ENCODE measurements around the gene MIDN. TPM values are rescaled to one million over a fixed set of nuclear protein-coding genes. Genes with fewer than 3 reads are reported as not detected.
"Not testable (repeated sequence)": the region's sequence is repeated elsewhere in the genome, so short reads cannot be mapped to it uniquely, and the experiment has no call there.

Gene MIDN
- total RNA-seq, 1 experiment from 2014 or later, result 8.7 TPM

DNA sequence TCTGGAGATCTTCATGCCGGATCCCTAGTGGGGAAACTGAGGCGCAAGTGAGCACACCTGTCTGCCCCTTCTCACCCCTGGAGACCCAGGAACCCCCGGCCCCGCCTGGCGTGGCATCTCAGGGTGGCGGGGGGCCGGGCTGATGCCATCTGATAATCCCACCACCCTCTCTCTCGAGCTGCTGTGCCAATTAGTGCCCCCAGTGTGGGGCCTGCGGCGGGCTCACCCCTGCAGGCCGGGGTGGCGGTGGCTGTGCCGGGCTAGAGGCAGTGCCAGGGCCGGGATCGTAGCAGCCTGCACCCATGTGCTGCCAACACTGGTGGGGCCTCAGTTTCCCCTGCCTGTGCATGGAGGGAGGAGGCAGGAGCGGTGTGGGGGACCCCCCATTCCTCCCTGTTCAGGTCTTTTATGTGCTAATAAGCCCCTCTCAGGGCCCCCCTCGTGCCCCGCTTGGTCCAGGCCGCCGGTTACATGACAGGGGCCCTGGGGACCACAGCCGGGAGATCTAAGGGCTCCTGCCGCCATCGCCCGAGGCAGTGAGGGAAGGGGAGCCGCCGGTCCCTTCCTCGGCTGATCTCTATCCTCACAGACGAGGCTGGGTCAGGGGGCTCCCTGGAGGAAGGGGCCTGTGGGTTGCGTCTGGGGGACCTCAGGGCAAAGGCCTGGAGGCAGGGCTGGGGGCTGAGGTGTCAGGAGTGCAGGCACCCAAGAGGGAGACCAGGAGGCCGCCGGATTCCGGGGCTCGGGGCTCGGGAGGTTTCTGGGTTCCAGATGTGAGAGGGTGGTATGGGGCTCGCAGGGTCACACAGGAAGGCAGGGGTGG is 45.6 kb downstream of the MIDN start:
- DNase-seq (ENCODE audit: low read depth), result no peak

DNA sequence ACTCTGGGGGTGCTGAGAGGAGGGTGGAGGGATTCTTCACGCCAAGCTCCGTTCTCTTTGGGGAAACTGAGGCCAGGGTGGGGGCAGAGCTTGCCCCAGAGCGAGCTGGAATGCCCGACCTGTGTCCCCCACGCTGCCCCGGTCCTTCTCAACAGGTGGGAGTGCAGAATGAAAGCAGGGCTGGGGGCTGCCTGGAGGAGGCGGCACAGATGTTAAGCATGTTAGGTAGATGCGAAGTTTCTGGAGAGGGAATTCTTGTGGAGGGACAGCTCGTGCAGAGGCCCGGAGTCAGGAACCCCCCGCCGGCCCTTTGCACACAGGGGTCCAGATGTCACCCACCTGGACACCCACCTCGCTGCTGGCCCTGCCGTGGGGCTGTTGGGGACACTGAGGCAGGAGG is 46.3 kb downstream of the MIDN start:
- no peak for DNase-seq (ENCODE audit: low read depth)

DNA sequence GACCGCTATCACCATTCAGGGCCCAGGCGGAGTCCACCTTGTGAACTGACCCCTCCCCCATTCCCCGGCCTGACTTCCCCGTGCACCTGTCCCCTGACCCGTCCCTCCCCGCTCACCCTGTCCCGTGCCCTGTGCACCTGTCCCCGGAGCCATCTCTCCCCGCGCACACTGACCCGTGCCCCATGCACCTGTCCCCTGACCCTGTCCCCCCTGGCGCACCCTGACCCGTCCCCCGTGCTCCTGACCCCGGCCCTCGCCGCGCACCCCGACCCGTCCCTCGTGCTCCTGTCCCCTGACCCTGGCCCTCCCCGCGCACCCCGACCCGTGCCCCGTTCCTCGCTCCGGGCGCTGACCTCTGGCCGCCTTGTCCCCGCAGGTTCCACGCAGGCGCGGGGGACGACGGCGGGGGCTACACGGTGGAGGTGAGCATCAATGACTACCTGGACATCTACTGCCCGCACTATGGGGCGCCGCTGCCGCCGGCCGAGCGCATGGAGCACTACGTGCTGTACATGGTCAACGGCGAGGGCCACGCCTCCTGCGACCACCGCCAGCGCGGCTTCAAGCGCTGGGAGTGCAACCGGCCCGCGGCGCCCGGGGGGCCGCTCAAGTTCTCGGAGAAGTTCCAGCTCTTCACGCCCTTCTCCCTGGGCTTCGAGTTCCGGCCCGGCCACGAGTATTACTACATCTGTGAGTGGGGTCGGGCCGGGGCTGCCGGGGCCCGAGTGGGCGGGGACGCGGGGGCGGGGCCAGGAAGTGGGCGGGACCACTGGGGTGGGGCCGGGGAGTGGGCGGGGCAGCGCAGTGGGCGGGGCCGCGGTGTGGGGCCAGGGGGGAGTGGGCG is 47.0 kb downstream of the MIDN start:
- DNase-seq (ENCODE audit: low read depth), result no peak

DNA sequence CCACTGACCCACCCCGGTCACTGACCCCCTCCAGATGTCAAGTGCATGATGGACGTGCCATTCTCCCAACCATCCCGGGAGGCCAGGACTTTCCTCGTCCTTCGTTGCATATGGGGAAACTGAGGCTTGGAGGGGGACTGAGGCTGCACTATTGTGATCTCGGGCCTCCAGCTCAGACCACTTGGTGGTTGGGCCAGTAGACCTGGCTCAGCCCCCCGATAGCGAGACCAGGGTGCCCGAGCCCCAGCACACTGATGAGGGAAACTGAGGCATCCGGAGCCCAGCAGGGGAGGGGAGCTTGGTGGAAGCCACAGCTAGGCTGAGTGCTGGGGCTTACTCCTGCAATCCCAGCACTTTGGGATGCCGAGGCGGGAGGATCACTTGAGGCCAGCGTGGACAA is 47.7 kb downstream of the MIDN start:
- DNase-seq (ENCODE audit: low read depth), result no peak

DNA sequence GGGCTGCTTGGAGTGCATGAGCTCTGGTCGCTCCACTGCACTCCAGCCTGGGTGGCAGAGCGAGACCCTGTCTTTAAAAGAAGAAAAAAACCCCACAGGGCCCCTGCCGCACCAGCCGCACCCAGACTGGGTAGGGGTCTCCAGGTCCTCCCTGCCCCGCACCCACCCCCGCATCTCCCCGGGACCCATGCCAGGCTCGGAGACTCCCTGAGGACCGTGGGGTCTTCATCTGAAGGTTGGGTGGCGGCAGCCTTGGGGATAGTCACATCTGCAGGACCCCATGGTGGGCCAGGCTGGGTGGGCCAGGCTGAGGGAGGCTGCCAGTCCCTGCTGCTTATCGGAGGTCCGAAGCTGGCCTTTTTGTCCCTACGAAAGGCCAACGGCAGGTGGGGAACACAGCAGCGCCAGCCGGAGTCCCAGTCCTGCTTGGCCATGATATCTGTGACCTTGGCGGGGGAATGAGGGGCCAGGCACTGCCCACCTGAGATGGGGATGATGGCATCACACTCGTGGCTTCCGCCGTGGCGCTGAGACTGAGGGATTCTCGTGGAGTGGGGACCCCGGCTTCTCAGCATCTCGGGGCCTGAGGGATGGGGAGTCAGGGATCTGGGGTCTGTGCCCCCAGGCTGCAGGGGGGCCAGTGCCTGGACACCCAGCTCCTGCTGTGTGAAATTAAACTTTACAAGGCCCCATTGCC is 48.3 kb downstream of the MIDN start:
- DNase-seq (ENCODE audit: low read depth), result no peak

DNA sequence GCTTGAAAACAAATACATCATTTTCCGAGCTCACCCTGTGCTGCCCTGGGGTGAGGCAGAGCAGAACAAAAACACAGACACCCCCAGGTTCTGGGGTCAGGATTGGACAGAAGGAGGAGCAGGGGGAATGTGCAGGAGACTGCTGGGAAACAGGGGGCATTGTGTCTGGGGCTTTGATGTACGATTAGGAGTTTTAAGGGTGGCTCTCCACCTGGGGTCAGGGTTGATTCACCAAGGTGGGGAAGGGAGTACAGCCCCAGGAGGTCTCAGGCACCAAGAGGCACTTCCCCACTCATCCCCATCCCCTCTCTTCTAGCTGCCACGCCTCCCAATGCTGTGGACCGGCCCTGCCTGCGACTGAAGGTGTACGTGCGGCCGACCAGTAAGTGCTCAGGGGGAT is 49.9 kb downstream of the MIDN start:
- no peak for DNase-seq (ENCODE audit: low read depth)

DNA sequence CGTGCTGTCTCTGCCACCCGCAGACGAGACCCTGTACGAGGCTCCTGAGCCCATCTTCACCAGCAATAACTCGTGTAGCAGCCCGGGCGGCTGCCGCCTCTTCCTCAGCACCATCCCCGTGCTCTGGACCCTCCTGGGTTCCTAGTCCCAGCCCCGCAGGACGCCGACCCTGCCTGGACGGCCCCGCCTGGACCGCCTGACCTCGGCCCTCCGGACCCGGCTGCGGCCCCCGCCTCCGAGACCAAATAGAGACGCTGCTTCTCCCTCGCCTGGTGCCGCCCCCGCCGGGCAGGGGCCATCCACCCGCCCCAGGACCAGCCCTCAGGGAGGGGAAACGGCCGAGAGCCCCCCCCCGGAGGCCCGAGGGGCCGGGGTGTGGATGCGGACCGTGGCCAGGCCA is 51.4 kb downstream of the MIDN start:
- no peak for DNase-seq (ENCODE audit: low read depth)

DNA sequence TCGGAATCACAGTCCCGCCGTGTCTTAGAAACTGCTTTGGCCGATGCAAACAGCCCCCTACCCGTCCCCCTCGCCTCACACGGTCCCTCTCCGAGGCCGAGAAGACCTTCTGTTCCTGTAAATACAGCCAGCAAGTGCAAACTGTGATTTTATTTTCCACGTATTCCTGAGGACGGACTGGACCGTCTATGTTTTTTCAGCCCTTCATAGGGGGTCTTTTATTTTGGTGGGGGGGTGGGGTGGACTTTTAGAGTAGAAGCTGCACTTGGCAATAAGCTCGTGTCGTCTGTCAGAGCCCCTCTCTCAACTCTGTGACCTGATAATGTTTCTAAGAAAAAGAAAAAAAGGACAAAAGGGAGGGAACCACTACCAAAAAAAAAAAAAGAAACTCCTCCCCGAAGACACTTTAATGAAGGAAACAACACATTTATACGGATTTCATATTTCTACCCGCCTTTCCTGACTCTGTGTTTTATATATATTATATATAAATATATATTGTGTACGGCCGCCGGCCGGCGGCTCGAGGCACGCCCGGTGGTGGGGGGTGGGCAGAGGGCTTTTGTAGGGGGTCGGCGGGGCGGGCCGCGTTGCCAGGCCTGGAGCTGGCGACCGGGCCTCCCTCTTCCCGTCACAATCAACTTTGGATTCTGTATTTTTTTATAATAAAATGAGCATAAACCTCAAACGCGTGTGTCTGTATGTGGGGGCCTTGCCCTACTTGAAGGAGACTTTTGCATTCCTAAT is 52.5 kb downstream of the MIDN start:
- DNase-seq (ENCODE audit: low read depth), result no peak

DNA sequence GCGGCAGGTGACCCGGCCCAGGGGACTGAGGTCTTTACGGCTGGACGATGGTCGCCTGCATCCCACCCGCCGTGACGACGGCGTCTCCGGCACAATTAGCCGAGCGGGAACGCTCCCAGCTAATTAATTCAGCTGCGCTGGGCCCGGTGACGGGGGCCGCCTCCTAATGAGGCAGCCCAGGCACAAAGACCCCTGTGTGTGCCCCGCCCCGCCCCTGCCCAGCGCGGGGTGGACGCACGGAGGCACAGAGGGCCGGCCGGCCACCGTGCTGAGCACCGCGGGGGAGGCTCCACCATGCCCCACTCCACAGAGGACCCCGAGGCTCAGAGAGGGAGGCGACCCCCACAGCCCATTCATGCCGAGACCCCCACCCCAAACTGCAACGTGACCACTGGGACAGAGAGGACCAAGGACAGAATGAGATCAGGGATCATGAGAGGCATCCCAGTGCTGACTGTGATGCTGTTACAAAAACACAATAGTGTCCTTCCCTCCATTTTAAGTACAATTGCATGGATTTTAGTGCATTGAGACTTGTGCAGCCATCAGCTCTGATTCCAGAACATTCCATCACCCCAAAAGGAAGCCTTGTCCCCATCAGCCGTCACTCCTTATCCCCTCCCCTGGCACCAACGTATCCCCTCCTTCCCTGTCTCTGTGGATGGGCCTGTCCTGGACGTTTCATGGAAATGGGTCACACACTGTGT is 54.3 kb downstream of the MIDN start:
- no peak for DNase-seq (ENCODE audit: low read depth)

DNA sequence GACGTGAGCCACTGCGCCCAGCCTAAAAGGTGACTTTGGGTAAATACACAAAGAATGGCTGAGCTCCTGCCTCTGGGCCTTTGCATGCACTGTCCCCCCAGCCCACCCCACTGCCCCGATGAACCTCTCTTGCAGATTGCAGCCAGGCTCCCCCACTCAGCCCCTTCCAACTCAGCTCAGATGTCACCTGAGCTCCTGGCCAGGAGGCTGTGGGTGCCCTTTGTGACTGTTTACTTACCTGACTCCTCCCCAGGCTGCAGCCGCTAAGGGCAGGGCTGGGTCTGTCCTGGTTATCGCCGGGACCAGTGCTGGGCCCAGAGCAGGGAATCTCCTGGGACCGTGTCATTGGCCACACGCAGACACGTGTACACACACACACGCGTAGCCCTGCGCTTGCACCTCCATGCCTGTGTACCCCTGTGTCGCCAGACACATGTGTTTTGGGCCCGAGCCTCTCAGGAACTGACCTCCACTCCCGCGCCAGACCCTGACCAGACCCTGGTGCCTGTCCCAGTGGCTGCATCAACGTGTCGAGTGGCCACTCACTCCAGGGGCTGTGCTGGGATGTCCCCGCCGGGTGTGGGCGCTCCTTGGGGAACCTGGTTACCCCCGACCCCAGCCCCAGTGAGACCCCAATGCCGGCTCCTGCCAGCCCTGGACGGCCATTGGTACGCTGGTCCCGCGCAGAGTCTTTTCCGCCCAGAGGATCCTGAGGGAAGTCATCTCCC is 56.0 kb downstream of the MIDN start:
- no peak for DNase-seq (ENCODE audit: low read depth)

DNA sequence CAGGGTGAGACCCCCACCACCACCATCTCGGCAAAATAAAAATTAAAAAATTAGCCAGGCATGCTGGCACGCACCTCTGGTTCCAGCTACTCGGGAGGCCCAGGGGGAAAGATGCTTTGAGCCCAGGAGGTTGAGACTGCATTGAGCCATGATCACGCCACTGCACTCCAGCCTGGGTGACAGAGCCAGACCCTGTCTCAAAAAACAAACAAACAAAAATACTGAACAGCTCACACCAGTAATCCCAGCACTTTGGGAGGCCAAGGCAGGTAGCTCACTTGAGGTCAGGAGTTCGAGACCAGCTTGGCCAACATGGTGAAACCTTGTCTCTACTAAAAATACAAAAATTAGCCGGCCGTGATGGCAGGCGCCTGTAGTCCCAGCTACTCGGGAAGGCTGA is 57.0 kb downstream of the MIDN start:
- not testable (repeated sequence) for DNase-seq (ENCODE audit: low read depth)

DNA sequence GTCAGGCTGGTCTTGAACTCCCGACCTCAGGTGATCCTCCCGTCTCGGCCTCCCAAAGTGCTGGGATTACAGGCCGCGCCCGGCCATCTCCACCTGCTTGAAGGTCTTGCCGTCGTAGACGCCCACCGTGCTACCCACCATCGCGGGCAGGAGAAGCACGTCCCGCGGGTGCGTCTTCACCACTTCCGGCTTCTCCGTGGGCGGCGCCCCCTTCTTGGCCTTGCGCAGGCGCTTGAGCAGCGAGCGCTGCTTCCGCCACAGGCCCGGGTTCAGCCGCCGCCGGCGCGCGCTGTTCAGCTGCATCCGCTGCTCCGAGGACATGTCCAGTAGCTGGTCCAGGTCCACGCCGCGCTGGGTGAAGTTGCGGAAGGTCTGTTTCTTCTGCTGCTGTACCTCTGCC is 58.9 kb downstream of the MIDN start:
- no peak for DNase-seq (ENCODE audit: low read depth)

DNA sequence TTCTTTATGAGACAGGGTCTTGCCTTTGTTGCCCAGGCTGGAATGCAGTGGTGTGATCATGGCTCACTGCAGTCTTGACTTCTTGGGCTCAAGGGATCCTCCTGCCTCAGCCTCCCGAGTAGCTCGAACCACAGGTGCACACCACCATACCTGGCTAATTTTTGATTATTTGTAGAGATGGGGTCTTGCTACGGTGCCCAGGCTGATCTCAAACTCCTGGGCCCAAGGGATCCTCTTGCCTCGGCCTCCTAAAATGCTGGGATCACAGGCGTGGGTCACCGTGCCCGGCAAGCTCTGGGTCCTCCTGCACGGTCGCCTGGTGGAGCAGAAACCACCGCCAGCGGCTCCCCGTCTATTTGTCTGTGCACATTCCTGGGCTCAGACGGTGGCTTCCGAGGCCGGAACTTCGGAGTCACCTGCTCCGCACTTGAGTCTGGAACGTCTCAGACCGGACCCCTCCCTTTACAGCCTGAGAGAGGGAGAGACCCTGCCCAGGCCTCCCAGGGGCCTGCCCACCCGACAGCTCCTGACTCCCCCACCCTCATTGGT is 59.4 kb downstream of the MIDN start:
- DNase-seq (ENCODE audit: low read depth), result no peak

DNA sequence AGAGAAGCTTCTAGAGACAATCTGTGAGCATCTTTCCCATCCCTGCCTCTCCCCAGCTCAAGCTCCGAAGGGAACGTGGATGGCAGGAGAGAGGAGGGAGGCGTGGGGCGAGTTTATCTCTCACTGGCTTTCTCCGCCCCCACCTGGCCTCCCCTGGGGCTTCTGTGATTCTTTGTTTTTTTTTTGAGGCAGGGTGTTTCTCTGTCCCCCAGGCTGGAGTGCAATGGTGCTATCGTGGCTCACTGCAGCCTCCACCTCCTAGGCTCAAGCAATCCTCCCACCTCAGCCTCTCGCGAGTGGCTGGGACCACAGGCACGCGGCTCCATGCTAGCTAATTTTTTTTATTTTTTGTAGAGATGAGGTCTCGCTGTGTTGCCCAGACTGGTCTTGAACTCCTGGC is 60.3 kb downstream of the MIDN start:
- DNase-seq (ENCODE audit: low read depth), result no peak

Other genes with a start within 250 kb of the MIDN start
- gene GRIN3B, start 248.2 kb upstream of the MIDN start, total RNA-seq (2014; rRNA removed; shearing (Covaris generic)), result not detected in 2 replicates
- gene TMEM259, start 227.5 kb upstream of the MIDN start, total RNA-seq (2014; rRNA removed; shearing (Covaris generic)), result 79.1 and 81.7 TPM in 2 replicates
- not detected in 2 replicates for gene RNU6-2, start 227.1 kb upstream of the MIDN start, total RNA-seq (2014; rRNA removed; shearing (Covaris generic))
- gene CNN2, start 222.0 kb upstream of the MIDN start, total RNA-seq (2014; rRNA removed; shearing (Covaris generic)), result 162 and 166 TPM in 2 replicates
- gene ABCA7, start 208.5 kb upstream of the MIDN start, total RNA-seq (2014; rRNA removed; shearing (Covaris generic)), result 0.89 and 0.97 TPM in 2 replicates
- gene ARHGAP45, start 181.4 kb upstream of the MIDN start, total RNA-seq (2014; rRNA removed; shearing (Covaris generic)), result 4.3 and 11.6 TPM in 2 replicates
- gene POLR2E, start 153.2 kb upstream of the MIDN start, total RNA-seq (2014; rRNA removed; shearing (Covaris generic)), result 124 and 148 TPM in 2 replicates
- gene GPX4, start 144.6 kb upstream of the MIDN start, total RNA-seq (2014; rRNA removed; shearing (Covaris generic)), result 357 and 373 TPM in 2 replicates
- 28.1 and 37.7 TPM in 2 replicates for gene SBNO2, start 74.3 kb upstream of the MIDN start, total RNA-seq (2014; rRNA removed; shearing (Covaris generic))
- gene STK11, start 42.8 kb upstream of the MIDN start, total RNA-seq (2014; rRNA removed; shearing (Covaris generic)), result 72.7 and 83.5 TPM in 2 replicates
- 0.86 and 1.8 TPM in 2 replicates for gene CBARP, start 10.6 kb upstream of the MIDN start, total RNA-seq (2014; rRNA removed; shearing (Covaris generic))
- 41.4 and 82.8 TPM in 2 replicates for gene ATP5F1D, start 6.8 kb upstream of the MIDN start, total RNA-seq (2014; rRNA removed; shearing (Covaris generic))
- gene CIRBP, start 20.7 kb downstream of the MIDN start, total RNA-seq (2014; rRNA removed; shearing (Covaris generic)), result 234 and 288 TPM in 2 replicates
- gene FAM174C, start 26.9 kb downstream of the MIDN start, total RNA-seq (2014; rRNA removed; shearing (Covaris generic)), result 59.0 and 104 TPM in 2 replicates
- gene EFNA2, start 37.3 kb downstream of the MIDN start, total RNA-seq (2014; rRNA removed; shearing (Covaris generic)), result 0.17 and 0.21 TPM in 2 replicates
- gene NDUFS7, start 135.3 kb downstream of the MIDN start, total RNA-seq (2014; rRNA removed; shearing (Covaris generic)), result 91.7 and 124 TPM in 2 replicates
- 23.5 and 26.3 TPM in 2 replicates for gene GAMT, start 153.0 kb downstream of the MIDN start, total RNA-seq (2014; rRNA removed; shearing (Covaris generic))
- 96.2 and 115 TPM in 2 replicates for gene DAZAP1, start 159.0 kb downstream of the MIDN start, total RNA-seq (2014; rRNA removed; shearing (Covaris generic))
- gene RPS15, start 189.8 kb downstream of the MIDN start, total RNA-seq (2014; rRNA removed; shearing (Covaris generic)), result 2,933 and 3,531 TPM in 2 replicates
- gene APC2, start 201.5 kb downstream of the MIDN start, total RNA-seq (2014; rRNA removed; shearing (Covaris generic)), result 0.17 TPM in 1 of 2 replicates, not detected in the other
- 45.8 and 53.9 TPM in 2 replicates for gene C19orf25, start 230.6 kb downstream of the MIDN start, total RNA-seq (2014; rRNA removed; shearing (Covaris generic))
- gene PCSK4, start 241.8 kb downstream of the MIDN start, total RNA-seq (2014; rRNA removed; shearing (Covaris generic)), result 0.11 and 1.3 TPM in 2 replicates
- gene REEP6, start 242.6 kb downstream of the MIDN start, total RNA-seq (2014; rRNA removed; shearing (Covaris generic)), result 2.3 and 3.7 TPM in 2 replicates

Measured in Daoy (cell line).